Mesothelial cell of epicardium (in vitro differentiated cells): ENCODE measurements around the gene MYLIP. TPM values are rescaled to one million over a fixed set of nuclear protein-coding genes. Genes with fewer than 3 reads are reported as not detected.

Experiments
- DNase-seq, 2 experiments: peaks; one replicate each; pipeline ENCODE4 v3.0.0; 2021; ENCODE audit warnings: low spot score in 2 of 2; ENCODE audit not compliant: unreplicated experiment in 2 of 2
- H3K27ac Mint-ChIP-seq: 2 replicates; pipeline ENCODE4 v1.8.0; 2021; ENCODE audit warnings: mixed read lengths
- H3K27me3 Mint-ChIP-seq: 2 replicates; pipeline ENCODE4 v1.8.0; 2021; ENCODE audit warnings: low read depth, mixed read lengths
- H3K36me3 Mint-ChIP-seq: 2 replicates; pipeline ENCODE4 v1.8.0; 2021; ENCODE audit warnings: mixed read lengths
- H3K4me1 Mint-ChIP-seq: 2 replicates; pipeline ENCODE4 v1.8.0; 2021; ENCODE audit warnings: mixed read lengths
- H3K4me3 Mint-ChIP-seq: 2 replicates; pipeline ENCODE4 v1.8.0; 2021; ENCODE audit warnings: mild to moderate bottlenecking, moderate library complexity, mixed read lengths
- H3K9me3 Mint-ChIP-seq: 2 replicates; pipeline ENCODE4 v1.8.0; 2021; ENCODE audit warnings: mixed read lengths
- microRNA-seq: library from miRNA; unstranded; fragments of <30 nt; microRNA quantifications from one replicate; pipeline ENCODE4 v1.2.0, GENCODE V29; 2021; ENCODE audit warnings: inconsistent platforms, mixed read lengths
- total RNA-seq: library from RNA; stranded (reverse); gene quantifications from 3 replicates; pipeline ENCODE4 v1.2.1, GENCODE V29; 2021
- TF ChIP-seq, protein P1 (sequence below): fragments of 200-600 bp; sonication (generic); IDR thresholded peaks from one replicate; pipeline ENCODE4 v1.5.0; 2021; ENCODE audit warnings: antibody characterized with exemption; ENCODE audit not compliant: unreplicated experiment

The MYLIP gene
- total RNA-seq, 1 donor from 2014 or later: 25.7 TPM

- no peaks in the 10 kb centered on the region for H3K27me3 Mint-ChIP-seq
- H3K4me3 Mint-ChIP-seq: no peak overlapping the region
- no peak for DNase-seq
- H3K4me1 Mint-ChIP-seq: peaks cover 8% of the 10 kb centered on the region
- H3K27ac Mint-ChIP-seq: no peak overlapping the region
- no peaks in the 10 kb centered on the region for H3K36me3 Mint-ChIP-seq
- peaks cover 3% of the 10 kb centered on the region for H3K9me3 Mint-ChIP-seq
- TF ChIP-seq, protein P1, sequence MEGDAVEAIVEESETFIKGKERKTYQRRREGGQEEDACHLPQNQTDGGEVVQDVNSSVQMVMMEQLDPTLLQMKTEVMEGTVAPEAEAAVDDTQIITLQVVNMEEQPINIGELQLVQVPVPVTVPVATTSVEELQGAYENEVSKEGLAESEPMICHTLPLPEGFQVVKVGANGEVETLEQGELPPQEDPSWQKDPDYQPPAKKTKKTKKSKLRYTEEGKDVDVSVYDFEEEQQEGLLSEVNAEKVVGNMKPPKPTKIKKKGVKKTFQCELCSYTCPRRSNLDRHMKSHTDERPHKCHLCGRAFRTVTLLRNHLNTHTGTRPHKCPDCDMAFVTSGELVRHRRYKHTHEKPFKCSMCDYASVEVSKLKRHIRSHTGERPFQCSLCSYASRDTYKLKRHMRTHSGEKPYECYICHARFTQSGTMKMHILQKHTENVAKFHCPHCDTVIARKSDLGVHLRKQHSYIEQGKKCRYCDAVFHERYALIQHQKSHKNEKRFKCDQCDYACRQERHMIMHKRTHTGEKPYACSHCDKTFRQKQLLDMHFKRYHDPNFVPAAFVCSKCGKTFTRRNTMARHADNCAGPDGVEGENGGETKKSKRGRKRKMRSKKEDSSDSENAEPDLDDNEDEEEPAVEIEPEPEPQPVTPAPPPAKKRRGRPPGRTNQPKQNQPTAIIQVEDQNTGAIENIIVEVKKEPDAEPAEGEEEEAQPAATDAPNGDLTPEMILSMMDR: no peak
These were observed 68.2 kb downstream of the MYLIP start for GRCh38 chr6:16196984-16197546.

Small RNAs within 50 kb of the gene (microRNA-seq; reads per million reads assigned to microRNA genes)
- gene MIR4639: not detected

Other genes starting within 250 kb of the MYLIP start
- 4.0 to 5.2 TPM (median 4.3 TPM) in 3 replicates for gene GMPR, start 109.5 kb downstream of the MYLIP start, total RNA-seq